HG02623 (cell line): ENCODE results near the gene SLC66A2.

Source experiments
- ATAC-seq: cut with Tn5 transposase; IDR thresholded peaks from one replicate; pipeline ENCODE4 v1.9.1; 2021; ENCODE audit warnings: moderate library complexity; ENCODE audit not compliant: unreplicated experiment

Gene SLC66A2

DNA sequence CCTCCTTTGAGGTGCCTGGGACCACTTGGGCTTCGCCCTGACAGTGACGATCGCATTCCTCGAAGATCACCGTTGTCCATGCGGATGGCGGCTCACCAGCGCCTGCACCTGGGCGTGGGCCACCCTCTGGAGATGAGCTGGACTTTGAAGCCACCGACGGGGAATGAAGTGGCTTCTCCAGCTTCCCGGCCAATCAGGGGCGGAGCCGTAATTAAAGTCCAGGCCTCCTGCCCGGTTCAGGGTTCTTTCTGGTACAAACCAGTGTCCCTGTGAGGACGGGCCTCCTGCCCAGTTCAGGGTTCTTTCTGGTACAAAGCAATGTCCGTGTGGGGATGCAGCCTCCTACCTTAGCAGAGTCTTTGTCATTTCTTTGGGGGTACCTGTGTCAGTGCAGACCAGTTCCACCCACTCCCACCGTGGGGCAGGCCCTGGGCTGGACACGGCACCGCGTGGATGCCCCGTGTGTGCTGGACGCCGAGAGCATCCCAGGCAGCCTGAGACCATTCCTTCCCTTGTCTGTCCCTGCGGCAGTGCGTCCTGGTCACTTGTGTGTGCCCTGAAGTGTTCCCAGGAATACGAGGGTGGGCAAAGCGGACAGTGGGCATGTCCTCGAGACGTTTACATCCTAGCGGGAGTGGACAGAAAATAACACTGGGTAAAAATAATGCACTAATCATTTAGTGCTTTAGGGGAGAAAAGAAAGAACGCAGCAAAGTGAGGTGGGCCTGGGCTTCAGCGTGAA lies 98.7 kb downstream of the SLC66A2 start:
- ATAC-seq: no peak
